Cerebellar cortex (tissue), 1 donor: ENCODE data around the gene MEGF6.
A peak's percentile ranks its signal among the peaks of the same experiment; 100 is the strongest.

Experiments
- DNase-seq: peaks from one replicate; pipeline ENCODE4 v3.0.0-alpha.2; 2015; ENCODE audit warnings: low spot score

MEGF6 gene

DNA sequence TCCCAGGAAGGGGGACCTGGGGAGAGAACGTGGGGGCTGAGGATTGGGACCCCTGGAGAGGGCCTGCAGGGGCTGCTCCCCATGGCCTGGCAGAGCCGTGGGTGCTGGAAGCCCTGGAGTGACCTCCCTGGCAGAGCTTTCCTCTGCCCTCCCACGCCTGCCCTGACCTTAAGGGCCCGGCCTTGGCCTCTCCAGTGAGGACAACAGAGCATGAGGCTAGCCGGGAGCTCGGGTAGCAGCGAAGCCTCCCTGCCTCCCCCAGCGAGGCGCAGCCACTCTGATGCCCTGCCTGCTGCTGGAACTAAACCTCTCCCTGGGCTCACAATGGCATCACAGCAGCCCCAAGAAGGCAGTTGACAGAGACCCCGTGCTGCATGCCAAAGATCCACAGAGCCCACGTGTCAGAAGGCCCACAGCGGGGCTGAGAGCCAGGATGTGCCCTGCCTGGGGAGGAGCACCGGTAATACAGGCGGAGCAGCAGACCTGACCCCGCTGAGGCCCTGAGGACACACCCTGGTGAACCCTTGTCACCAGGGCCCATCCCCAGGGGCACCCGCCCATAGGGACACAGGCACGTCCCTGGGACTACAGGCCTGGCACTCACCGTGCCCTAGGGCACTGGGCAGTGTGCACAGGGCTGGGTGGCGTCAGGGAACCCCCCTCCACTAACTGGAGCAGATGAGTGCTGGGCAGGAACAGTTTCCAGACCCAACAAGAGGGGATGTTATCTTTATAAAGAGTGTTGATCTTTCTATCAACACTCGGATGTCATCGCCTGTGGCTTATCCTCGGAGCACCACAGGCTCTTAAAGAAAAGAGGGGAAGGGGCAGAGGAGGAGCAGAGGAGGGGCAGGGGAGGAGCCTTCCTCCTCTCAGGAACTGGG lies 108.4 kb downstream of the MEGF6 start:
- DNase-seq = no peak

DNA sequence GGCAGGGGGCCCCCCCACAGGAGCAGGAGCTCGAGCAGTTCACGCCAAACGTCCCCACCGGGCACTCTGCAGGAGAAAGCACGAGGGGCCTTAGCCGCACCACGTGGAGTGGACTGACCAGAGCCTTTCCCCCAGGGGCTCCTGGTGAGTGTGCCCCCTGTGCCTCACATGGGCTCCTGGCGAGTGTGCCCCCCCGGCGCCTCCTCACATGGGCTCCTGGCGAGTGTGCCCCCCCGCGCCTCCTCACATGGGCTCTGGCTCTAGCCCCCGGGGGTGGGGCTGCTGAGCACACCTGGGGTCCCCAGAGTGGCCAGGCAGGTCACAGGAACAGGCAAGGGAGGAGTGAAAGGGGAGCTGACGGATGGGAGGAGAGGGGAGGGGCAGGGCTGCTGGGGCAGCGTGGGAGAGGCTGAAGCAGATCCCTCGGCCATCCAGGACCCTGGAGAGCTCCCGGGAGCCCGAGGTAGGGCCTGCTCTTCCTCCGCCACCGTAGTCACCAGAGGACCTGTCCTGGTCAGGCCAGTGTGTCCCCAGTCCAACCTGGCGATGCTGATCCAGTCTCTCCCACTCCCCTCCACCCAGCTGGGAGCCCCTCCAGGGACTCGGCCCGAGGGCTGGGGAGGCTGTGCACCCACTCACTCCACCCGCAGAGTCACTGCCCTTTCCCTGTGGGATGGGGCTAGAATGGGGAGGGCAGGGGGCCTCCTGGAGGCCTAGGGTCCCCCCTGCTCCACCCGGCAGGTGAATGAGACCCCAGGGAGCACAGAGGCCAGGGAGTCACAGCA lies 109.3 kb downstream of the MEGF6 start:
- no peak for DNase-seq

DNA sequence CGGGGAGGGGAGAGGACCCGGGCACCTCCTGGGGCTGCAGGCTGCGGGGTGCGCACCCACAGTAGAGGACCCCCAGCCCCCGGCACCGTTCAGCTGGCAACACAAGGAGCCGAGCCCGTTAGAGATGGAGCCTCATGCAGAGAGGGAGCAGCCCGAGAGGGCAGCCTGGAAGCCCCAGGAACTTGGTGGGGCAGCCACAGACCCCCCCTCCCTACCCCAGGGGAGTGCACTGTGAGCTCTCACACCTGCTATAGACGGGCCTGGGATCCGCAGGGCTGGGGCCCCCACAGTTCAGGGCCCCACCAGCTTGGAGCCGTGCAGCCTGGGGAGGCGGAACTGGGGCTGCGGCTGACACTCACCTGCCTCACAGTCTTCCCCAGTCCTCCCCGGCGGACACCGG lies 109.9 kb downstream of the MEGF6 start:
- DNase-seq = no peak

DNA sequence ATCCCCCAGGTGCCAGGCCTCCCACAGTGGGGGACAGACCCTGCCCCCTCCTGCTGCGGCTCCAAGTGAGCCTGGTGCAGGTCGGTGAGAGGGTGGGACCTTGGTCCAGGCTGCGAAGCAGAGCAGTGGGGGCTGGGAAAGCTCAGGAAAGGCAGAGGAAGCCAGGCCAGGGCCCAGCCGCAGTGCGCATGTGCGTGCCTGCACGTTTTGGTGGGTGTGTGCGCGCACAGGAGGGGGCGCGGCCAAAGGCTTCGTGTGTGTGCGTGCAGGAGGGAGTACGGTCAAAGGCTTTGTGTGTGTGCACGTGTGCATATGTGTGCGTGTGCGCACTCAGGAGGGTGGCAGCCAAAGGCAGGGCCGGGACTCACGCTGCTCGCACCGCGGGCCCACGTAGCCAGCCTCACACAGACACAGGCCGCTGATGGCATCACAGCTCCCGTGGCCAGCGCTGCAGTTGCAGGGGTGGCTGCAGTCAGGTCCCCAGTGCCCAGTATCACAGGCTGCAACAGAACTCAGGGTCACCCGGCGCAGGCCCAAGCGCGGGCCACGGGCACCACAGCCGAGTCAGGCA lies 111.0 kb downstream of the MEGF6 start:
- DNase-seq = no peak

DNA sequence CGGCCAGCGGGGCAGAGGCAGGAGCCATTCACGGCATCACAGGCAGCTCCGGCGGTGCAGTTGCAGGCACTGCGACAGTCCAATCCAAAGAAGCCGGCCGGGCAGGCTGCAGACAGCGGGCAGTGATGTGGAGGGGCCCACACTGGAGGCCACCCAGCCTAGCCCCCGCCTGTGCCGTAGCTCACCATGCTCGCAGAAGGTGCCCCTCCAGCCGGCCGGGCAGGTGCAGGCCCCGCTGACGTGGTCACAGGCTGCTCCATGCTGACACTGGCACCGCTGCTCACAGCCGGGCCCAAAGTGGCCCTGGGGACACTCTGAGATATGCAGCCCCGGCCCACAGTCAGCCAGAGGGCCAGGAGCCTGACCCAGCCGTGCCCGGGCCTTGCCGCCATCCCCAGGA lies 111.7 kb downstream of the MEGF6 start:
- no peak for DNase-seq

DNA sequence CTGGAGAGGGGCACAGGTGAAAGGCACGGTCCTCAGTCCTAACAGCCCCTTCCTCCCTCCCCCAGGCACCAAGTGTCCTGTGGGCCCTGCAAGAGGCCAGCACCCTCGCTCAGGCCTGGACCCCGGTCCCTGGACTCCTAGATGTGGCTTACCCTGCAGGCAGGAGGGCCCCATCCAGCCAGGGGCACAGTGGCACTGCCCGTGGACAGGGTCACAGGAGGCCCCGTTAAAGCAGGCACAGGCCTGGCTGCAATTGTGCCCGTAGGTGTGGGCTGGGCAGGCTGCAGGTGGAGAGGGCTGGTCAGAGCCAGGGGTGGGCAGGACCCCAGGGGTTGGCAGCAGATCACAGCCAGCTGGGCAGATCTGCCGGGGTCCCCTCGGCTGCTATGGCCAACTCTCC lies 112.3 kb downstream of the MEGF6 start:
- no peak for DNase-seq

DNA sequence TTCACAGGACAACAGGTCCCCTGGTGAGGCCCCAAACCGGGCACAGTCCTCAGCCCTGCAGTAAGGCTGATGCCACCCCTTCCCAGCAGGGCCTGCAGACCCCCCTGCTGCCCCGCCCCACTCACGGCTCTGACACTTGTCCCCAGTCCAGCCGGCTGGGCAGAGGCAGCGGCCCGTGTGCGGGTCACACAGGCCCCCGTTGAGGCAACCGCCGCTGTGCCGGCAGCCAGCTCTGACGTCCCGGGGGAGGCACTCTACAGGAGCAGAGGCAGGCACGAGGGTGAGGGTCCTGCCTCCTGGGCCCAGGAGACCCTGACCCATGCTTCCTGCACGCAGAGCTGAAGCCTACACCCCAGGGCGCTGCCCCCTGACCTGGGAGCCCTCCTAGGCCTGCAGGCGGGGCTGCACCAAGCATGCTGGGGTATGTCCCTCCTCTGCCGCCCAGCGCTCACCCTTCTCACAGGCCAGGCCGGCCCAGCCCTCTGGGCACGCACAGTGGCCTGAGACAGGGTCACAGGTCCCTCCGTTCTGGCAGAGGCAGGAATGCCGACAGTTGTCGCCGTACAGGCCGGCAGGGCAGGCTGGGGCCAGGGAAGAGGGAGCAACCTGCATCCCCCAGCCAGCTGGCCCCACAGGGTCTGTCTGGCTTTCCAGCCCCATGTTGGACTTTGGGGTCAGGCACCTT lies 112.9 kb downstream of the MEGF6 start:
- DNase-seq = no peak

DNA sequence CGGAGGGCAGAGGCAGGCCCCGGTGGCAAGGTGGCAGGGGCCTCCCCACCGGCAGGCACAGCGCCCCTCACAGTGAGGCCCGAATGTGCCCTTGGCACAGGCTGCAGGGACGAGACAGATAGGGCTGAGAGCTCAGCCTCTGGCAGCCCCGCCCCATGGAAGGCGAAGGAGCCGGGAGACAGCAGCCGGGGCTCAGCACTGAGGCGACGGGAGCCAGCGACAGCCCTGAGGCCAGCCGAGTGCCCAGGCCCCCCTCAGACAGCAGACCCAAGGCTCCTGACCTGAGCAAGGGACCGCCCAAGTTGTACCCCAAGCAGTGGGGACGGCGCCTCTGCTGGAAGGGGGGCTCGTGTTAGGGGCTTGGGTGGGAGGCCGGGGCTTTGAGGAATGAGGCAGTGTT lies 113.8 kb downstream of the MEGF6 start:
- DNase-seq = no peak

DNA sequence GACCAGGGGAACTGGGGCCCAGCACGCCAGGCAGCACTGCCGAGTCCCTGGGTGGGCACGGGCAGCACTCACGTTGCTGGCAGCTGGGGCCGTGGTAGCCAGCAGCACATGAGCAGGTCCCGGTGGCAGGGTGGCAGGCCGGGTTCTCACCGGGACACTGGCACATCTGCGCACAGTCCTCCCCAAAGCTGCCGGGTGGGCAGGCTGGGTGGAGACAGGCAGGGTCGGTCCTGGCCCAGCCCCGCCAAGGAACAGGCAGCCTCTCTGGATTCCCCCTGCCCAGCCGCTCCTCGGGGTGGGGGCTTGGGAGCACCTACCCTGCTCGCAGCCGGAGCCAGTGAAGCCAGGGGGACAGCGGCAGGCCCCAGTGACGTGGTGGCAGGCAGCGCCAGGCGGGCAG lies 114.4 kb downstream of the MEGF6 start:
- DNase-seq = no peak

DNA sequence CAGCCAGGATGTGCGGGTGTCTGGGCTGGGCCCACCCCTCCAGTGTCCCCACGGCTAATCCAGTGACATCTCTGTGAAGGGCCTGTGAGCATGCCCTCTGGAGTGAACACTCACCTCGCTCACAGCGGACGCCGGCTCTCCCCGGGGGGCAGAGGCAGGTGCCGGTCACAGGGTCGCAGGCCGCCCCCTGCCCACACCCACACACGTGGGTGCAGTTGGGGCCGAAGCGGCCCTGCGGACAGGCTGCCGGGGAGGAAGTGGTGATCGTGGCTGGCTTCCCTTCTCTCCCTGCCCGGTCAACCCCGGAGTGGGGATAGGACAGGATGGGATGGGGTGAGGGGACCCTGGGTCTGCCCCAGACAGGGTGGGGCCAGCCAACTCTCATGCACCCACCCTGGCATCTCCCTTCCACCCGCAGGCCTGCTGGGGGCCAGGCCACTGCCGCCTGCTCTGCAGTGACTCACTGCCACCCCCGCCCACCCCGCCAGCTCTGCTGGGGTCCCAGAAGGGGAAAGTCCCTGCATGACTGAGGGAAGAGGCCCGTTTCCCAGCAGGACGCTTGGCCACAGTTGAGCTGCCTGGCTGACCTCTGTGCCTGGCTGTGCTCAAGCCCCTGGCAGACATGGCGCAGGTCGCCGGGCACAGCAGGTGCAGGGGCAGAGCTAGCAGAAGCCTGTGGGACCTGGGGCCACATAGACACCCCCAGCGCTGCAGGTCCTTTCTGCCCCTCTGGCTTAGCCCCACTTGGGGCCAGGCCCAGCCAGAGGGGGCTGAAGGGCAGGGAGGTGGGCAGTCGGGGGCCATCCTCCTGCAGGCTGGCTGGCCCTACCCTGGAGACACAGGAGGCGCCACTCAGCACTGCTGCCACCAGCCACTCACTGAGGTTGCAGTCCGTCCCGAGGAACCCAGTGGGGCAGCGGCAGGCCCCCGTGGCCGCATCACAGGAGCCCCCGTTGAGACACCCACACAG lies 115.2 kb downstream of the MEGF6 start:
- no peak for DNase-seq

DNA sequence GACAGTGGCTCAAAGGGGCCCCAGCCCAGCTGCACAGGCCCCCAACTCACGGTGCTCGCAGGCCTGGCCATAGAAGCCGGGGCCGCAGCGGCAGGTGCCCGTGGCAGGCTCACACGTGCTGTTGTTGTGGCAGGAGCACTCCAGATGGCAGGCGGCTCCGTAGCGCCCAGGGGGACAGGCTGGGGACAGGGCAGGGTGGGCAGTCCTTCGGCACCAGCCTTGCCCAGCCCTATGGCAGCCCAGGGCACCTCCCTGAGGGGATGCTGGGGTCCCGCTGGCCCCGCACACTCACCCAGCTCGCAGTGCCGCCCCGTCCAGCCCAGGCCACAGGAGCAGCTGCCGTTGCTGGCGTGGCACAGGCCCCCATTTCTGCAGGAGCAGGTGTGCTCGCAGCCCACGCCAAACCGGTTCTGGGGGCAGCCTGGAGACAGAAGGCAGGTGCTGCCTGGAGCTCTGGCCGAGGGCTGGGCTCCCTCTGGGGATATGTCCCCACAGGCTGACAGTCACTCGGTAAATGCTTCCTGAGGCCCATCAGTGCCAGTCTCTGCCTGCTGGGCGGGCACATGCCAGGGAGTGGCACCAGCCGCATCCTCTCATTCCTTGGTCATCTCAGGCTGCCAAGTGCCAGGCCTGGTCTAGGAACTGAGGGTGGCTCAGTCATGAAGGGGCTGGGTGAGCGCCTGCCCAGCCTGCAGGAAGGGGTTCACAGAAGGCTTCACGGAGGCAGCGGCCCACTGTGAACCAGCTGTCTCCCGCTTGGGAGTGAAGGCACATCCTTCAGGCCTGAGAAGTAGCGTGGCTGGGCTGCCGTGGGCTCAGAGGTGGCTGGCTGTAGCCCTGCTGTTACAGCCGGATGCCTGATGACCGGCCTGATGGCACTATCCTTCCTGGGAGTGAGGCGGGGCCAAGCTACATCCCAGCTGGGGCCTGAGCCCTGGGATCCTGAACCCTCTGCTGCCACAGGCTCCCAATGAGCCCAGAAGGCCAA lies 116.7 kb downstream of the MEGF6 start:
- DNase-seq = peak; percentile 76

DNA sequence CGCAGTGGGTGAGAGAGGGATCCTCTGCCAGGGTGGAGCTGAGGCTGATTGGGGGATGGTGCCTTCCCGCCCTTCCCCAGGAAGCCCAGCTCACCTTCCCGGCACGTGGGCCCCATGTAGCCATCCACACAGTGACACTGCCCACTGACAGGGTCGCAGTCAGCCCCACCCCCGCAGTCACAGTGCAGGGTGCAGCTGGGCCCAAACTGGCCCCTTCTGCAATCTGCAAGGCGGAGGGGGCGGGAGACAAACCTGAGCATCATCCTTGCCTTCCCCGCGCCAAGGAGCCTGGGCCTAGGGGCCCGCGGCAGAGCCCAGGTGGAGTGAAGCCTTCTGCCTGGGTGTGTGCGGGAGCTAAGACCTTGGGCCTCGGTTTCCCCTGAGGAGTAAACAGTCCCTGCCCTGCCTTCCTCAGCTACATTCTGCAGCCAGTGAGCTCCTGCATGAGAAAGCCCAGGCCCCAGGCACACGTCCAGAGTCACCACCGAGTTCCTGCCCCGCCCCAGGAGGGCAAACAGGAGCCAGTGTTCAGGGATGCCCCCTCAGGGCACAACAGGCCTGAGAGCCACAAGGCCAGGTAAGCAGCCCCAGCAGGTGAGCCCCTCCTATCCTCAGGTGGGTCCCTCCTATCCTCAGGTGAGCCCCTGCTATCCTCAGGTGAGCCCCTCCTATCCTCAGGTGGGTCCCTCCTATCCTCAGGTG lies 118.6 kb downstream of the MEGF6 start:
- no peak for DNase-seq

DNA sequence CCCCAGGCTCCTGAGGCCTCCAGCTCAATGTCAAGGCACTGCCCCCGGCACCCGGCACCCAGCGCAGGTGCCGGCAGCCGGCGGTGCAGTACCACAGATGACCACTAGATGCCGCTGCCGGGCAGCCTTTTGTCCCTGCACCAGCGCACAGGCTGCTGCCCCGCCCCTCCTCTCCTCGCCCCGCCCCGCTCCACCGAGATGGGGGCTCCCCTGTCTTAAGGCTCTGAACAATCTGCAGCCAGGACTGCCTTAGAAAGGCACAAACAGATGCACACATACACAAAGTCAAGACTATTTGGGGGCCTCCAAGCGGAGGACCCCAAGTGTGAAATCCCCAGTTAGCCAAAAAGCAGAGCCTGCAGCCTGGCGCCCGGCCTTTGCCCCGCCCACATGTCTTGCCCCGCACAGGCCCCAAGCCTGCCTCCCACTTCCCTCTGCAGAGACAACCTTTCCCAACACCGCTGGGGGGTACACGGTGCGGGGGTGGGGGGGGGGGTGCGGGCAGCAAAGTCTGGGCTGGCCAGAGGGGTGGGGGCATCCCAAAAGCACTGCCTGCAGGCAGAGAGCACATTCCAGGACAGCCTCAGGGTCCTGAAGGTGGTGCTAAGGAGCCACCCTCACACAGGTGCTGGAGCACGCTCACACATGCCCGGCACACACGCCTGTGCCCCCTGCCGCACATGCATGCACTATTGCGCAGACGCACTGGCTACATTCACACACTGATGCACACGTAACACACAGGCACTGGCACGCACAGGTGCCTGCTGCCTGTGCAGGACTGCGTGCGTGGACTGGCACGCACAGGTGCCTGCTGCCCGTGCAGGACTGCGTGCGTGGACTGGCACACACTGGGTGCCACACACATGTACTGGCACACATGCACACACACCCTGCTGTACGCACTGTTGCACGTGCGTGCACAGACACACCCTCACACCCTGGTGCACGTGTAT lies 119.7 kb downstream of the MEGF6 start:
- peak; percentile 71 for DNase-seq

DNA sequence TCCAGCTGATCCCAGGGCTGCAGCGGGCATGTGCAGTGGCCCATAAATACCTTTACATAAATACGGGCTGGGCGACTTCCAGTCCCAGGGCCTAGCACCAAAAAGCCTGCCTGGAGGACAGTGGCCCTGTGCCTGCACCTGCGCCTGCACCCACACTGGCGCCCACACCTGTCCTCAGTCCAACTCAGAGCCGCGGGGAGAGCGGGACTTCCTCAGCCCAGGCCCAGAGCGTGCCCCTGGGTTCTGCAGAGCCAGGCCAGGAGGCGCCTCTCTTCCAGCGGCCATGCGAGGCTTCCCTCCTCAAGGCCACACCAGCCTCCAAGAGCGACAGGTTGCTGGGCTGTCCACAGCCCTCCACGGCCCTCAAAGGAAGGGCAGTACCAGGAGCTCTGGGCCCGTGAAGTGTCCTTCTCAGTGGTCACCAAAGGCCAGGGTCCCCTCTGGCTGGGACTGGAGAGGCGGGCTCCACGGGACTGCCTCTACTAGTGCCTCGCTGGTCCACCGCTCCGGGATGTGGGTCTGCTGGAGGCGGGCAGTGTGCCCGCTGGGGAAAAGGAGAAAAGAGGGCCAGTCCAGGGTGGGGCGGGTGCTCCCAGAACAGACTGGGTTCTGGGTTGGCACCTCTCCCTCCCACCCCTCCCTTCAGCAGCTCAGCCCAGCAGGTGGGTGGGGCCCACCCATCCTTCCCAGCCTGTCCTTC lies 121.1 kb downstream of the MEGF6 start:
- no peak for DNase-seq

DNA sequence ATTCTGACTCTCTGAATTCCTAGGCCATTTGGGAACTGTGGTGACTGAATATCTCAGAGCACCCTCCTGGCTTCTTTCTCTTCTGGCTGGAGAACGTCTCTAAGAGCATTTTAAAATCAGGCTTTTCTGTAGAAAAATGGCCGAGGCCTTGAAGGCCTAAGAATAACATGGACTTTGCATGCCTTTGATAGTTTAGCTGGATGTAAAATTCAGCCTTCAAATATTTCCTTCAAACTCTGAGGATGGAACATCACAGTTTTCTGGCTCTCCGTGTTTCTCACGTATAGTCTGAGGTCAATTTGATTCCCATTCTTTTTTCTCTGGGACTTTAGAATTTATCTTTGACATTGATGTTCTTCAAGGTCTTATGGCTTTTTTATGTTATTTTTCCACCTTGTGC lies 122.9 kb downstream of the MEGF6 start:
- no peak for DNase-seq

DNA sequence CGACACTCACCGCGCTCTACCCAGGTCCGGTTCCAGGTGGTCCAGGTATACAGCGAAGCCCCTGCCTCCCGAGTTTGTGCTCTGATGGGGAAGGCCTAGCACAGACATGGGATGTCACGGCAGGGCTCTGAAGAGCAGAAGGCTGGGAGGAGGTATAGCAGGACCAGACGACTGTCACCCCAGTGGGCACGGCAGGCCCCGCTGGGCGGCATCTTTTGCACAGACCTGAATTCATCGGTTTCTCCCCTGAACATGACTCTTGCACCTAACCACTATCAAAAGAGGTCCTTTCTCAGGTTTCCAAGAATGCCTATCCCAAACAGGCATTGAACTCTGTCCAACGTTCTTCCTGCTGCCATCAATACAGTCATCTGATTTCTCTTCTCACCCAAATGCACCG lies 126.3 kb downstream of the MEGF6 start:
- DNase-seq = no peak

DNA sequence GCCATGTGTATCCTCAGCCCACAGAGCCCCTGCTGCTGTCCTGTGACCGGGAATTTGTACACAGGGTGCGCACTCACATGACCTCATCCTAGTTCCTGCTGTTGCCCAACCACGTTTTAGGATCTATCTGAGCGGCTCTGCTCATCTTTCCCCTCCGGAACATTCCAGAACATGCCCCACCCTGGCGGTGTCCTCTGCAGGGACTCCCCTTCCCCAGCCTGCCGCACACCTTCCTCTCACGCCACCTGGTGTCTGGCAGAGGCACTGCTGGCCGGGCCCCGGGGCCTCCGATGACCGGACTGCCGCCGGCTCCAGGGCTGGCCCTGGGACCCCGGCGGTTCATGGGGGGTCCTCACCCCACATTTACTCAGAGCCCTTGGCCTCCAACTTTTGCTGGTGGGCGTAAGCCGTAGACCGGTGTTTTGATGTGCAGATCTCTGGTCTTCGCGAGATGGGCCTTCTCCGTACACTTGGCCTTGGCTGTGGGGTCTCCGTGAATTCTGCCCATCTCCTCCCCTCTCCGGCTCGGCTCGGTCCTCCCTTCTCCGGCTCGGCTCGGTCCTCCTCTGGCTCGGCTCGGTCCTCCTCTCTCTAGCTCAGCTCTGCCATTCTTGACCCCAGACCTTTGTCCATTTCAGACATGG lies 127.4 kb downstream of the MEGF6 start:
- DNase-seq = peak; percentile 34
